Thyroid gland (tissue), 4 donors: ENCODE measurements around the gene FSTL4.

Source experiments
- CTCF ChIP-seq, 6 experiments: fragments of 200-600 bp in 3 of 6; fragments of 450-650 bp in 3 of 6; sonication (generic) in 3 of 6; IDR thresholded peaks; one replicate each; pipeline ENCODE4 v1.5.1; 2016 to 2019; ENCODE audit warnings: antibody characterized with exemption in 6 of 6, mild to moderate bottlenecking in 2 of 6, inconsistent platforms in 1 of 6, moderate library complexity in 1 of 6
- POLR2A ChIP-seq, 2 donors: fragments of 450-650 bp; IDR thresholded peaks; one replicate each; pipeline ENCODE4 v1.6.1; 2017; ENCODE audit warnings: antibody characterized with exemption in 2 of 2, mild to moderate bottlenecking in 2 of 2, moderate library complexity in 1 of 2

GRCh38 chr5:133406977-133407632, 205.2 kb downstream of the FSTL4 start:
- TF ChIP-seq POLR2A (IDR thresholded peaks at IDR 0.05) (no peak), CTCF (IDR thresholded peaks at IDR 0.05) (no peak)
